Erythroblast (primary cell): ENCODE data around the gene FPR2.
A peak's percentile ranks its signal among the peaks of the same experiment; 100 is the strongest.
"Not testable (repeated sequence)": the region's sequence is repeated elsewhere in the genome, so short reads cannot be mapped to it uniquely, and the experiment has no call there.

ENCODE experiments used
- DNase-seq, 2 experiments: peaks; one replicate each; lab custom pipeline; 2025; lab: John Stamatoyannopoulos, UW
- GATA1 ChIP-seq: IDR thresholded peaks from 2 replicates; pipeline ENCODE4 v1.6.1; 2011; ENCODE audit warnings: low read depth, mild to moderate bottlenecking, control low read depth, low read length, moderate library complexity
- POLR2A ChIP-seq: IDR thresholded peaks from 2 replicates; pipeline ENCODE4 v1.6.1; 2011; ENCODE audit warnings: mild to moderate bottlenecking, low read length

Gene FPR2

DNA sequence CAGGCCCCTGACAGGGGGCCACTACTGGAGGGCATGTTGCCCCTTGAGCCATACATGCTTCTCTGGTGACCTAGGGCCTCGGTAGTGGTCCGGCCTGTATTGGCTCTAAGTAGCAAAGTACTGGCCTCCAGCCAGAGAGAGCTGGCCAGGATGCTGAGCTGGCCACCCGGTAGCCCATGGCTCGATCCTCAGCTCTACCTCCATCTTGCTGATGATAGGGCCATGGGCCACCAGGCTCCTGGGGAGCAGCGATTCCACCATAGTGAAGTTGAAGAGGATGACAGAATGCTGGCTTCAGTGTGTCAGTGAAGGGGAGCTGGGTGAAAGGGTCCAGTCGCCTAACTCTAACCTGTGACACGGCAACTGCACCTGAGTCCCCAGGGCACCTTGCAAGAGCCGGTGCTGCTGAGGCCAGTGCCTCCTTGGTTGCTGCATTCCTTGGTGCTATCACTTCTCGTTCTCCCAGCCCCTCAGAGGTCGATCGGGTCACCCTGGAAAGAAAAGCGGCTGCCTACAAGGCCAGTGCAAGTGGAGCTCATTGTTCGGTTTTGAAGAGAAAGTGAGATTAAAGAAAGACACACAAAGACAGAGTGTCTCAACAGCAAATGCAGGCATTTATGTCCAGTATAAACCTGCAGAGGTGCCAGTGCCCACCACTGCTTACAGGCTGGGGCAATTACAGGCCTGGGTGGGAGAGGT, 38.9 kb downstream of the FPR2 start:
- no peak for DNase-seq
- TF ChIP-seq GATA1, result no peak

DNA sequence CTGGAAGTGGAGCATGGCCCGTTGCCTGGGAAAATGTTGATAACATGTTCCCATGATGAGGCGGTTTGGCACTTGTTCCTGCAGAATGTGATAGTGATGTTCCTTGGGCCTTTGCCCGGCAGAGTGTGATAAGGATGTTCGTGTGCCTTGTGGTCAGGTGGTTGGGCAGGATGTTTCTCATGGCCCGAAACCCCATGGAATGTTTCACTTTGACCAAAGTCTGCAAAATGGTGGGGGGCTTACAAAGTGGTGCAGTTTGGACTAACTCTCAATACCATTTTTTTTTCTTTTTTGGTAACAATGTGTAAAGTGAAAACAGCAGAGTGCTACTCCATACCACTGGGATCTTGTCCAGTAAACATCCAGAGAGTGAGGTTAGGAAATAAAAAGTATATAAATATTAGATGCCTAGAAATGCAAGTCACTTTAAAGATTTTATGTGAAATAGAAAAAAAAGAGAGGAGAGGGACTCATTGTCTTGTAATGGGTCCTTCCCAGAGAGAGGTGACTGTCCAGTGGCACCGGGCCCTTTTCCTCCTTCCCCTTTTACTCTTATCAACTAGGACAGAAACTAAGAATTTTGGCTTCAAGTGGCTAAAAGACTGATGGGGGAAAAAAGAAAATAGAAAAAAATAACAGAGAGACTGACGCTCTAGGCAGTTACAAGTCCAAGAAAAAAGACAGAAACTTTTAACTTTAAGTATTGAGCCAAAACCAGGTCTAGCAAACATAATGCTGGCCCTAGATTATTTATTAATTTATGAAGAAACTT, 39.7 kb downstream of the FPR2 start:
- DNase-seq, result peak; percentile 70 to 82
- no peak for TF ChIP-seq GATA1
- TF ChIP-seq POLR2A, result peak; percentile 37

DNA sequence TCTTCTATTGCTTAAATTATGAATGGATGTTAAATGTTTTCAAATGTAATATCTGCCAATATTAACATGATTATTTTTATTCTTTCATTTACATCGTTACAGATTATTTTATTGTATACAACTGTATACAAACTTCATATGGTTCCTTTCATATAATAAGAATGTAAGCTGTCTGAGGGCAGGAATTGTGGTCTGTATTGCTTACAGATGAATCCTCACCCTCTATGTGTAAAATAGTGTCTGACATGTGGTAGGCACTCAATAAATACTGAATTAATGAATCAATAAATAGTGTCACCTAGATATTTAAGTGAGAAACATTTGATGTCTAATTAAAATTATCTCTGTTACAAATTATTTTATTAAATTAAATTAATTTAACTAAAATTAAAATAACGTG, 41.8 kb downstream of the FPR2 start:
- no peak for TF ChIP-seq POLR2A
- DNase-seq, result no peak

DNA sequence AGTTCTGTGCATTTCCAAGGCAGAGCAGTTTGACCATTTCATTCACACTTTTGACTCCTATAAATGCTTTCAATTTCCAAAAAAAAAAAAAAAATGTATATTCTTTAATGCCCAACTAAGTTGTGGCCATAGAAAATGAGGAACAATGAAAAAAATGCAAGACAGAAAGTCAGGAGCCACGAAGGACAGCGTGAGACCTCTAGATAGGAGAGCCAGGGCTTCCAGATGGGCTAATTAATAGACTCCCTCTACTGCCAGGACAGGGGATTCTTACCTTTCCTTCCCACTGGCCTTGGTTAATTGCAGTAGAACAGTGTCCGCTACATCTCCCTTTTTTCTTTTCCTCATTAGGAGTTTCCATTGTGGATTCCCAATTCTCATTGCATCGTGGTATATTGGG, 42.5 kb downstream of the FPR2 start:
- TF ChIP-seq POLR2A (no peak), GATA1 (no peak)
- DNase-seq, result no peak

DNA sequence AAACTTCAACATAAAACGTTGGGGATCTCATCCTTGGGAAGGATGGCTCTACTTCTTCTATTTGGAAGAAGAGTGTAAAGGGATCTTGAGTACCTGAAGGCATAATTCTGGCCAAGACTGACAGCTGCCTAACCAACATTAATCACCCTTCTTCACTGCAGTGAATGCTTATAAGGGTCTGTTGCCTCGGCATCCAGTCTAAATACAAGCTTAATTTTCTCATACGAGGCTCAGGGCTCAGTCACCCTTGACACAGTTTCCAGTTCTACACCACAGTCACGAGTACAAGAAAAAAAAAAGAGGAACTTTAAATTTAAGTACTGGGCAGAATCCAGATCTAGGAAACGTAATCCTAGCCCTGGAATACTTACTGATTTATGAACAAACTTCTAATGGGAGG, 43.0 kb downstream of the FPR2 start:
- DNase-seq, result no peak

DNA sequence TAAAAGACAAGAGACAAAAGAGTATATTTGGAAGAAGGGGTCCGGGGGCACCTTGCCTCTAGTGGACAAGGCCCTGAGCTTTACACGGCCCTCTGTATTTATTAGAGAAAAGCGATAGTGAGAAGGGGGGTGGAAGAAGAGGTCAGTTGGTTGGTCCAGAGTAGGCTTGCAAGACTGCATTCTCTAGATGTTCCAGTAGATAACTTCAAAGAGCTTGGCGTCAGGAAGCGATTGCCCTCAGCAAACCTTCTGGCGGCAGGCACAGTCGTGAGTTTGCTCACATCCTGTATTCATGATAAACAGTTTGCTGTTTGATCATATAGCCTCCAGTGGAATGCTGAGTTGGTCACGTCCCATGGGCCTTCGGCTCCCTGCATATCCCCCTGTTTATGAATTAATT, 43.8 kb downstream of the FPR2 start:
- not testable (repeated sequence) for DNase-seq

More for the DNA sequence above, 43.0 kb downstream of the FPR2 start:
- no peak for TF ChIP-seq POLR2A
- TF ChIP-seq GATA1, result no peak

DNA sequence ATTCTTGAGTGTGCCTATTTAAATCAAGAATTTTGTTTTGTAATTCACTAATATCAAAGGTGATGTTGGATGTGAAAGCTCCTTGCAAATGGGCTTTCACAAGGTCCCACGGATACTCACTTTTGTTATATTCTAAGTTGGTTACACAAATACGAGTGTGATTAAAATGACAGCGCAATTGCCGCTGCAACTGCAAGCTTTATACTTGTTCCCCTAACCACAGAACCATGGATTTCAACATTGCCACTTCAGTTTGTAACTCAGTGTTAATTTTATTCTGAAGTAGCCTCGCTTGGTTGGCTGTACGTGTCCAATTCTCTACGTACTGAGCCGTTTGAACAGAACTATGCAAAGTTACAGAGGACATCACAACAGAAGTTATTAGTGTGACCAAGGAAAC, 44.4 kb downstream of the FPR2 start:
- DNase-seq, result not testable (repeated sequence)

DNA sequence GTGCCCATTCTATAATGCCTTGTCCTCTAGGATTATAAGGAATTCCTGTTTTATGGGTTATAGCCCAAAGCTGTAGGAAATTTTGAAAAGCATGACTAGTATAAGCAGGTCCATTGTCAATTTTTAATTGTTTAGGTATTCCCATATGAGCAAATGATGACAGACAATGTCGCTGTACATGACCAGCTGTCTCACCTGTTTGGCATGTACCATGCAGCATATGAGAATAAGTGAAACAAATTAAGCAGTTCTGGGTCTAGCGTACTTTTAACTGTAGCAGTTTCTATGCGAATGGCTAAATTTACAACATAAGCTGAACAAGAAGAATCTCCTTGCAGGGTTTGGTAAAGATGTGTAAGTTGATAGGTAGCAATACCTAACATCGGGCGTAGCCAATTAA, 45.6 kb downstream of the FPR2 start:
- DNase-seq, result not testable (repeated sequence)

DNA sequence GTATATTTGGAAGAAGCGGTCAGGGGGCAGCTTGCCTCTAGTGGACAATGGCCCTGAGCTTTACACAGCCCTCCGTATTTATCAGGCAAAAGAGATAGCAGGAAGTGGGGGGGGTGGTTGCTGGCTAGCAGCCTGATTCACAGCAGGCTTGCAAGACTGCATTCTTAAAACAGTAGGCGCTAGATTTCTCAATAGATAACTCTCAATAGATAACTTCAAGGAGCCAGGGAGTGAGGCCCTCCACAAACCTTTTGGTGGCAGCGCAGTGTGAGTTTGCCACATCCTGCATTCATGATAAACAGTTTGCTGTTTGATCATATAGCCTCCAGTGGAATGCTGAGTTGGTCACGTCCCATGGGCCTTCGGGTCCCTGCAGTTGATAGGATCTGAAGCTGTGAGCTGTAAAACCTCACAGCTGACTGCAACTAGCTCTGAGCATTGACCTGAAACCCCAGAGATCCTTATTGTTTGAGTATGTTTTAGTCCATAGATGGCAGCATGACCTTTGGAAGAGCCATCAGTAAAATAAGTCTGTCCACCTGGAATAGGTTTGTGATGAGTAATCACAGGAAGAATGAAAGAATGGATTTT, 46.2 kb downstream of the FPR2 start:
- TF ChIP-seq POLR2A (no peak), GATA1 (no peak)
- DNase-seq, result no peak

DNA sequence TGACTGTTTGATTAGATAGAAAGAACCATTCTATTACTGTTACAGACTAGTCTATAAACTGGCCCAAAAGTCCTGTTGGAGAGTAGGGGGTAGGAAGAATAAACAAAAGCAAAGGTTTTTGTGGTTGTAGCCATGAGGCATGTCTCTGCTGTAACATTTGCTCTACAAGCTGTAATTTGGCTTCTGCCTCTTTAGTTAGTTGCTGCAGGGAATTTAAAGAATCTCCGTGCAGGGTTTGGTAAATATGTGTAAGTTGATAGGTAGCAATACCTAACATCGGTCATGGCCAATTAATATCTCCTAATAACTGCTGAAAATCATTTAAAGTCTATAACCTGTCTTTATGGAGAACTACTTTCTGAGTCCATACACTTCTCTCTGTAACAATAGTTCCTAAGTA, 46.9 kb downstream of the FPR2 start:
- TF ChIP-seq GATA1 (no peak), POLR2A (no peak)
- DNase-seq, result no peak

DNA sequence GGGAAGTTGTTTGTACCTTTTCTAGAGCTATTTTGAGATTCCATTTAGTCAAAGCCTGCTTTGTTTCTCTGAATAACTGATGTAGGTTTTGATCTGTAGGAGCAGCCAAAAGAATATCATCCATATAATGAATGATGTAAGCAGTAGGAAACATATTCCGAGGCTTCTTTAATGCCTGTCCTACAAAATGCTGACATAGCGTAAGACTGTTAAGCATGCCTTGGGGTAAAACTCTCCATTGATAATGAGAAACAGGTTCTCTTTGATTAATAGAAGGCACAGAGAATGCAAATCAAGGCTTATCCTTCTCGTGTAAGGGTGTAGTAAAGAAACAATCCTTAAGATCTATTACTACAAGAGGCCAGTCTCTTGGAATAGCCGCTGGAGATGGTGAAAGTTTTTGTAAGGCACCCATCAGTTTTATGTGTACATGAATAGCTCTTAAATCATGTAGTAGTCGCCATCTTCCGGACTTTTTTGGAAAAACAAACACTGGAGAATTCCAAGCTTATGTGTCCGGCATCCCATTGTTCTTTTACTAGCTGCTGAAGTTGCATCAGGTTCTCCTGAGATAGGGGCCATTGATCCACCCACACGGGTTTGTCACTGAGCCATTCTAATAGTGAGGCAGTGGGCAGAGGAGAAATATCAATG, 47.5 kb downstream of the FPR2 start:
- DNase-seq, result no peak
- TF ChIP-seq GATA1 (no peak), POLR2A (no peak)

DNA sequence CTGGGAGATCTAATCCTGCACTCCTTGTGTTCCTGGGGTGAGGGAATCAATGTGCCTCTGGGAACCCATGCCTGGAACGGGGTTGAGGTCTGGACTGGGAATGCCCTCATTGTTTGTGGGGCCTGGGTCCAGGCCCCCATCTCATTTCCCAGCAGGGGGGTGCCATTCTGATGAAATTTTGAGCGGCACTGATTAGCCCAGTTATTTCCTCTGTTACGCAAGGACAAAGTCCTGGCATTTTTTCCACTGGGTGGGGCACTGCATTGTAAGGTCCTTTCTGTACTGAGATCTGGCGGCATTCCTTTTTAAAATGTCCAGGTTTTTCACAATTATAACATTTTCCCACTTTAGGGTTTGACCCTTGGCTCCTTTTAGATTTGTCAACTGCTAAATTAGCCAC, 48.8 kb downstream of the FPR2 start:
- TF ChIP-seq GATA1 (no peak), POLR2A (no peak)
- no peak for DNase-seq

DNA sequence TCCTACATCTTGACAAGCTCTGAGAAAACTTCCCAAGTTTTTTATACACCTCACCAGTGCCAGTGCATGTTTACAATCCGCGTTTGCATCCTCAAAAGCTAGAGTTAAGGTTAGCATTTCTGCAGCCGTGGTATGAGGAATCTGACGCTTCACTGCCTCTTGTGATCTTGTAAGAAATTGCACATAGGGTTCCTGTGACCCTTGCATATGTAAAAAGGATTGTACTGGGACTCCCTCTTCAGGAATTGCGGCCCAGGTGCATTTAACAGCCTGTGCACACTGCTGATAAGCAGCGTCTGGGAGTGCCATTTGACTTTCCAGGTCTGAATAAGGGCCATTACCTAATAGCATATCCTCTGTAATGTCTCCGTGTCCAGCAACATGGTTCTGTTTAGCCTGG, 49.2 kb downstream of the FPR2 start:
- DNase-seq, result no peak
- TF ChIP-seq GATA1, result no peak
- no peak for TF ChIP-seq POLR2A

DNA sequence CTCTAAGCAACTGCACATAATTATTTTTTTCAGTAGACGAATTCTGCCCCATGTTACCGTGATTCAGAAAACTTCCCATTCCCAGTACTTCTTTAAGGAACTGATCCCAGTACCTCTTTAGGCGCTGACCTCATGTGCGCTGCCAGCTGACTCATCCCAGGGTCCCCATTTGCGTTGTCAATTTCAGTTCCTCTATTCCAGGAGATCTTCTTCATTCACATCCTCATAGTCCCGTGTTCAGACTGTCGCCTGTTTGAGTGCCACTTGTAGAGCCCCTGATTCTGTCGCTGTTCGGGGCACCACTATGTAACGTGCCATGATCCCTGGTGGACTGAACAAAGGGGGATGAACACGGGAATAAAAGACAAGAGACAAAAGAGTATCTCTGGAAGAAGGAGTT, 50.4 kb downstream of the FPR2 start:
- no peak for TF ChIP-seq GATA1
- TF ChIP-seq POLR2A, result no peak
- no peak for DNase-seq

DNA sequence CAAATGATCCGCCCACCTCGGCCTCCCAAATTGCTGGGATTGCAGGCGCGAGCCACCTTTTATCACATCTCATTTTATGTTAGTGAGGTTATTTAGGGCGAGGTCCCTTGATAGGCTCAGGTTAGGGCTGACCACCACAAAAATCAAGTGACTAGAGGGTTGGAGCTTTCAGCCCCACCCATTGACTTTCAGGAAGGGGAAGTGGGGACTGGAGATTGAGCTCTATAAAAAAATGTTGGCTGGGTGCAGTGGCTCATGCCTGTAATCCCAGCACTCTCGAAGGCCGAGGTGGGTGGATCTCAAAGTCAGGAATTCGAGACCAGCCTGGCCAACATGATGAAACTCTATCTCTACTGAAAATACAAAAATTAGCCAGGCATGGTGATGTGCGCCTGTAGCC, 54.1 kb downstream of the FPR2 start:
- DNase-seq, result no peak
- TF ChIP-seq GATA1, result no peak
- no peak for TF ChIP-seq POLR2A
